Panc1 (cell line): ENCODE data around the gene CPT1C. TPM values are rescaled to one million over a fixed set of nuclear protein-coding genes. Genes with fewer than 3 reads are reported as not detected.
A peak's percentile ranks its signal among the peaks of the same experiment; 100 is the strongest.

Experiments
- ATAC-seq: fragments of 200-7000 bp; cut with Tn5 transposase; 2 replicates; pipeline ENCODE4 v1.9.1; 2020; ENCODE audit warnings: mild to moderate bottlenecking, moderate library complexity
- BruUV-seq: library from RNA; stranded (reverse); fragments of 400-500 nt; replicated peaks from 2 replicates; lab custom pipeline; 2021; lab: Mats Ljungman, UMichigan
- CTCF ChIA-PET: fragments of 300-600 bp; sonication (Branson Sonifier 250); formaldehyde crosslinking; loops from one replicate; lab custom pipeline; 2022; ENCODE audit warnings: antibody characterized with exemption; lab: Charles Lee
- POLR2A ChIA-PET: fragments of 300-600 bp; sonication (Branson Sonifier 250); formaldehyde crosslinking; loops from one replicate; lab custom pipeline; 2022; ENCODE audit warnings: antibody characterized with exemption; lab: Charles Lee
- DNase-seq: peaks from one replicate; pipeline ENCODE4 v3.0.0-alpha.2; 2010; ENCODE audit warnings: low read depth, low spot score
- H3K27ac ChIP-seq: 2 replicates; pipeline ENCODE4 v1.5.1; 2011; ENCODE audit warnings: mild to moderate bottlenecking, low read length, inconsistent platforms
- H3K27me3 ChIP-seq: fragments of 200-500 bp; sonication (Bioruptor generic); 2 replicates; pipeline ENCODE4 v1.6.0; 2014; ENCODE audit warnings: low read length, inconsistent platforms; ENCODE audit not compliant: control insufficient read depth, insufficient read depth
- H3K36me3 ChIP-seq: fragments of 200-500 bp; sonication (Bioruptor generic); 2 replicates; pipeline ENCODE4 v1.5.1; 2014; ENCODE audit warnings: inconsistent platforms, mild to moderate bottlenecking, low read length, moderate library complexity; ENCODE audit not compliant: control insufficient read depth, insufficient read depth
- H3K4me1 ChIP-seq: 2 replicates; pipeline ENCODE4 v1.5.1; 2011; ENCODE audit warnings: inconsistent platforms, mild to moderate bottlenecking, low read length, moderate library complexity; ENCODE audit not compliant: control insufficient read depth, insufficient read depth
- H3K4me3 ChIP-seq, 2 experiments: 2 replicates each; pipeline ENCODE4 v1.5.1; 2011 to 2012; ENCODE audit warnings: low read depth in 2 of 2, low read length in 2 of 2, mild to moderate bottlenecking in 2 of 2, inconsistent platforms in 1 of 2, moderate library complexity in 1 of 2
- H3K9me3 ChIP-seq: fragments of 200-500 bp; sonication (Bioruptor generic); 2 replicates; pipeline ENCODE4 v1.5.1; 2014; ENCODE audit warnings: low read depth, mild to moderate bottlenecking, inconsistent platforms, low read length, moderate library complexity; ENCODE audit not compliant: control insufficient read depth, insufficient read depth
- CTCF ChIP-seq: fragments of 450-650 bp; IDR thresholded peaks from 2 replicates; pipeline ENCODE4 v1.5.1; 2017; ENCODE audit warnings: mild to moderate bottlenecking
- POLR2AphosphoS5 ChIP-seq: IDR thresholded peaks from 2 replicates; pipeline ENCODE4 v1.6.1; 2012; ENCODE audit warnings: mild to moderate bottlenecking, low read depth, low read length, moderate library complexity
- REST ChIP-seq, 2 experiments: IDR thresholded peaks; 2 replicates each; pipeline ENCODE4 v1.6.1; 2011 to 2012; ENCODE audit warnings: low read depth in 2 of 2, control low read depth in 1 of 2, low read length in 1 of 2, mild to moderate bottlenecking in 1 of 2, moderate library complexity in 1 of 2; ENCODE audit not compliant: insufficient read depth in 1 of 2
- SIN3A ChIP-seq: IDR thresholded peaks from 2 replicates; pipeline ENCODE4 v1.6.1; 2012; ENCODE audit warnings: low read depth, mild to moderate bottlenecking, low read length, moderate library complexity, borderline replicate concordance; ENCODE audit not compliant: insufficient read depth
- TCF7L2 ChIP-seq: IDR thresholded peaks from 2 replicates; pipeline ENCODE4 v1.6.1; 2011; ENCODE audit warnings: mild to moderate bottlenecking, low read depth, low read length, inconsistent platforms
- in situ Hi-C: cut with HindIII; loops from 2 replicates; pipeline ENCODE4 v1.10.0; 2016; ENCODE audit warnings: low sequenced_read_pairs, low pct_unique_long_range_greater_than_20kb
- intact Hi-C: fragments of 100-400 bp; cut with micrococcal nuclease; formaldehyde crosslinking; loops from one replicate; pipeline ENCODE4 v1.10.0; 2022; ENCODE audit not compliant: unreplicated experiment
- total RNA-seq: library from RNA; stranded (reverse); gene quantifications from one replicate; pipeline ENCODE4 v1.2.1, GENCODE V29; 2021; ENCODE audit not compliant: unreplicated experiment

Gene CPT1C
- total RNA-seq, 1 experiment from 2014 or later = 0.23 TPM

- no peak for DNase-seq
- peak overlapping the region in 1 of 2 experiments; percentile 33; a peak in 1 of 4 replicates for H3K4me3 ChIP-seq
- H3K4me1 ChIP-seq = no peaks in the 10 kb centered on the region
- H3K9me3 ChIP-seq = no peaks in the 10 kb centered on the region
- H3K27me3 ChIP-seq = no peaks in the 10 kb centered on the region
- H3K36me3 ChIP-seq = no peaks in the 10 kb centered on the region
- BruUV-seq = no TSS peak
- TF ChIP-seq SIN3A = no peak
- TF ChIP-seq TCF7L2 = no peak
- no peak for TF ChIP-seq REST (IDR thresholded peaks at IDR 0.05; ENCODE audit: insufficient read depth in 1 of 2, low read depth in 2 of 2, low read length in 1 of 2)
- no peak for TF ChIP-seq POLR2AphosphoS5
- no peak for TF ChIP-seq CTCF
- intact Hi-C loops = no loop called here
- H3K27ac ChIP-seq = no peak overlapping the region
- ChIA-PET POLR2A (no interaction called here), CTCF (no interaction called here)
- no peak for ATAC-seq
- in situ Hi-C loops = no loop called here
Measured at GRCh38 chr19:49691243-49692146, 579 bp downstream of the CPT1C start.

DNA sequence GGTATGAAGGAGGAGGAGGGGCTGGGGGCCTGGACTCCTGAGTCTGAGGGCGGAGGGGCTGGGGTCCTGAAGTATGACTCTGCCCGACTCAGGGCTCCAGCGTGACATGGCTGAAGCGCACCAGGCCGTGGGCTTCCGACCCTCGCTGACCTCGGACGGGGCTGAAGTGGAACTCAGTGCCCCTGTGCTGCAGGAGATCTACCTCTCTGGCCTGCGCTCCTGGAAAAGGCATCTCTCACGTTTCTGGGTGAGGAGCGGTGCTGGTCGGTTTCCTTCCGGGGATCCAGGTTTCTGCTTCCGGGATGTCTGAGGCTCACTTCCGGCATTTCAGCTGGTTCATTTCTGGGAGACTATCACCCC, 1.2 kb downstream of the CPT1C start:
- H3K9me3 ChIP-seq = no peaks in the 10 kb centered on the region
- ATAC-seq = no peak
- peak overlapping the region in 1 of 2 experiments; percentile 33; a peak in 1 of 4 replicates for H3K4me3 ChIP-seq
- no peak overlapping the region for H3K27ac ChIP-seq
- intact Hi-C loops (no loop called here), in situ Hi-C loops (no loop called here)
- no peaks in the 10 kb centered on the region for H3K36me3 ChIP-seq
- TF ChIP-seq TCF7L2 = no peak
- TF ChIP-seq SIN3A = no peak
- TF ChIP-seq POLR2AphosphoS5 = no peak
- TF ChIP-seq REST (IDR thresholded peaks at IDR 0.05; ENCODE audit: insufficient read depth in 1 of 2, low read depth in 2 of 2, low read length in 1 of 2) = no peak
- no peak for TF ChIP-seq CTCF
- no peak for DNase-seq
- CTCF ChIA-PET = interaction anchor here (0.6 kb wide), 1 partner anchor 9 kb away, joined by 9 read pairs; no protein-coding TSS in a partner anchor
- BruUV-seq = no TSS peak
- POLR2A ChIA-PET = no interaction called here
- H3K4me1 ChIP-seq = no peaks in the 10 kb centered on the region
- H3K27me3 ChIP-seq = no peaks in the 10 kb centered on the region
